Prostate gland (tissue), 2 donors: ENCODE results near the gene FFAR2.

Experiments used
- POLR2A ChIP-seq: fragments of 450-650 bp; IDR thresholded peaks from one replicate; pipeline ENCODE4 v1.6.1; 2016; ENCODE audit warnings: antibody characterized with exemption, mild to moderate bottlenecking
- TF ChIP-seq, protein P1 (sequence below), 4 experiments: fragments of 200-600 bp in 2 of 4; fragments of 450-650 bp in 2 of 4; sonication (generic) in 2 of 4; IDR thresholded peaks; 1 replicate in 3 of 4; 2 replicates in 1 of 4; pipeline ENCODE4 v1.5.1; 2016 to 2019; ENCODE audit warnings: antibody characterized with exemption in 4 of 4, mild to moderate bottlenecking in 2 of 4, moderate library complexity in 2 of 4

GRCh38 chr19:35421362-35421761 lies 26.7 kb upstream of the FFAR2 start:
- TF ChIP-seq, protein P1, sequence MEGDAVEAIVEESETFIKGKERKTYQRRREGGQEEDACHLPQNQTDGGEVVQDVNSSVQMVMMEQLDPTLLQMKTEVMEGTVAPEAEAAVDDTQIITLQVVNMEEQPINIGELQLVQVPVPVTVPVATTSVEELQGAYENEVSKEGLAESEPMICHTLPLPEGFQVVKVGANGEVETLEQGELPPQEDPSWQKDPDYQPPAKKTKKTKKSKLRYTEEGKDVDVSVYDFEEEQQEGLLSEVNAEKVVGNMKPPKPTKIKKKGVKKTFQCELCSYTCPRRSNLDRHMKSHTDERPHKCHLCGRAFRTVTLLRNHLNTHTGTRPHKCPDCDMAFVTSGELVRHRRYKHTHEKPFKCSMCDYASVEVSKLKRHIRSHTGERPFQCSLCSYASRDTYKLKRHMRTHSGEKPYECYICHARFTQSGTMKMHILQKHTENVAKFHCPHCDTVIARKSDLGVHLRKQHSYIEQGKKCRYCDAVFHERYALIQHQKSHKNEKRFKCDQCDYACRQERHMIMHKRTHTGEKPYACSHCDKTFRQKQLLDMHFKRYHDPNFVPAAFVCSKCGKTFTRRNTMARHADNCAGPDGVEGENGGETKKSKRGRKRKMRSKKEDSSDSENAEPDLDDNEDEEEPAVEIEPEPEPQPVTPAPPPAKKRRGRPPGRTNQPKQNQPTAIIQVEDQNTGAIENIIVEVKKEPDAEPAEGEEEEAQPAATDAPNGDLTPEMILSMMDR (IDR thresholded peaks at IDR 0.05), result no peak
- no peak for TF ChIP-seq POLR2A
